CD4-positive, alpha-beta T cell treated with Interleukin-4 for 1 hour (primary cell): Measurements from ENCODE around the gene SLC46A3.
A peak's percentile ranks its signal among the peaks of the same experiment; 100 is the strongest.
"Not testable (repeated sequence)": the region's sequence is repeated elsewhere in the genome, so short reads cannot be mapped to it uniquely, and the experiment has no call there.

Experiments
- DNase-seq, 2 donors: peaks; one replicate each; pipeline ENCODE4 v3.0.0-alpha.2; 2020 to 2022

SLC46A3 gene

GRCh38 chr13:28718543-28719226, at the start of gene SLC46A3:
Gene SLC46A3, minus strand, starts transcription at chr13:28718970. Its CDS starts 972 bp downstream, at chr13:28717998.
- peak; percentile 97 to 98 for DNase-seq

- no peak for DNase-seq
Measured at GRCh38 chr13:28763887-28764286, 45.1 kb upstream of the SLC46A3 start.

- DNase-seq, result no peak
Measured at GRCh38 chr13:28761586-28761985, 42.8 kb upstream of the SLC46A3 start.

GRCh38 chr13:28755546-28755870, 36.7 kb upstream of the SLC46A3 start:
- no peak for DNase-seq

GRCh38 chr13:28754698-28755545, 36.2 kb upstream of the SLC46A3 start:
- peak in 1 of 2 donors; percentile 5 for DNase-seq

- no peak for DNase-seq
Measured at GRCh38 chr13:28753946-28754345, 35.2 kb upstream of the SLC46A3 start.

GRCh38 chr13:28753208-28753892, 34.6 kb upstream of the SLC46A3 start:
- DNase-seq, result no peak

- no peak for DNase-seq
Measured at GRCh38 chr13:28751175-28751960, 32.6 kb upstream of the SLC46A3 start.

- DNase-seq, result no peak
Measured at GRCh38 chr13:28750187-28751045, 31.6 kb upstream of the SLC46A3 start.

- DNase-seq, result no peak
Measured at GRCh38 chr13:28747851-28748250, 29.1 kb upstream of the SLC46A3 start.

- no peak for DNase-seq
Measured at GRCh38 chr13:28746287-28746612, 27.5 kb upstream of the SLC46A3 start.

- no peak for DNase-seq
Measured at GRCh38 chr13:28744656-28745055, 25.9 kb upstream of the SLC46A3 start.

GRCh38 chr13:28744091-28744536, 25.3 kb upstream of the SLC46A3 start:
- DNase-seq, result peak in 1 of 2 donors; percentile 19

- DNase-seq, result no peak
Measured at GRCh38 chr13:28743499-28744083, 24.8 kb upstream of the SLC46A3 start.

GRCh38 chr13:28743020-28743419, 24.2 kb upstream of the SLC46A3 start:
- DNase-seq, result no peak

GRCh38 chr13:28742445-28742844, 23.7 kb upstream of the SLC46A3 start:
- DNase-seq, result not testable (repeated sequence)

GRCh38 chr13:28741084-28741491, 22.3 kb upstream of the SLC46A3 start:
- DNase-seq, result no peak

- no peak for DNase-seq
Measured at GRCh38 chr13:28739376-28739775, 20.6 kb upstream of the SLC46A3 start.

- no peak for DNase-seq
Measured at GRCh38 chr13:28735481-28736029, 16.8 kb upstream of the SLC46A3 start.

GRCh38 chr13:28734906-28735305, 16.1 kb upstream of the SLC46A3 start:
- DNase-seq, result no peak

- DNase-seq, result no peak
Measured at GRCh38 chr13:28730762-28731161, 12.0 kb upstream of the SLC46A3 start.
